ENCODE results near the gene MRAP.

DNA sequence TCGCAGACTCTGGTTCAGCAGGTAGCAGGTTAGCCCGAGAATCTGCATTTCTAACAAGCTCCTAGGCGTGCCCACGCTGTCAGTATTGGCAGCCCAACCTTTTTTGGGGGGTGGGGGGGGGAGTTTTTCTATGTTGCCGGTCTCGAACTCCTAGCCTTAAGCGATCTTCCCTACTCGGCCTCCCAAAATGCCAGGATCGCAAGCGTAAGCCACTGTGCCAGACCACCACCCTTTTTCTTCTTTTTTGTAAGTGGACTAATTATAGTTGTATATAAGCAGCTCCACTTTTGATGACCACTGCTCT lies 19.3 kb upstream of the MRAP start:
- TF ChIP-seq, protein P1, sequence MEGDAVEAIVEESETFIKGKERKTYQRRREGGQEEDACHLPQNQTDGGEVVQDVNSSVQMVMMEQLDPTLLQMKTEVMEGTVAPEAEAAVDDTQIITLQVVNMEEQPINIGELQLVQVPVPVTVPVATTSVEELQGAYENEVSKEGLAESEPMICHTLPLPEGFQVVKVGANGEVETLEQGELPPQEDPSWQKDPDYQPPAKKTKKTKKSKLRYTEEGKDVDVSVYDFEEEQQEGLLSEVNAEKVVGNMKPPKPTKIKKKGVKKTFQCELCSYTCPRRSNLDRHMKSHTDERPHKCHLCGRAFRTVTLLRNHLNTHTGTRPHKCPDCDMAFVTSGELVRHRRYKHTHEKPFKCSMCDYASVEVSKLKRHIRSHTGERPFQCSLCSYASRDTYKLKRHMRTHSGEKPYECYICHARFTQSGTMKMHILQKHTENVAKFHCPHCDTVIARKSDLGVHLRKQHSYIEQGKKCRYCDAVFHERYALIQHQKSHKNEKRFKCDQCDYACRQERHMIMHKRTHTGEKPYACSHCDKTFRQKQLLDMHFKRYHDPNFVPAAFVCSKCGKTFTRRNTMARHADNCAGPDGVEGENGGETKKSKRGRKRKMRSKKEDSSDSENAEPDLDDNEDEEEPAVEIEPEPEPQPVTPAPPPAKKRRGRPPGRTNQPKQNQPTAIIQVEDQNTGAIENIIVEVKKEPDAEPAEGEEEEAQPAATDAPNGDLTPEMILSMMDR (conservative IDR thresholded peaks at IDR 0.05): no peak
- TF ChIP-seq ZFX (IDR thresholded peaks at IDR 0.05): no peak
